IPS DF 4.7 (cell line): ENCODE measurements around the gene STN1.

Experiments used
- DNase-seq: peaks from one replicate; pipeline ENCODE4 v3.0.0-alpha.2; 2013; ENCODE audit warnings: low spot score; ENCODE audit errors: extremely low read depth

STN1 gene

GRCh38 chr10:103918053-103918846, at the start of gene STN1:
Gene STN1 (minus strand): TSS chr10:103918184. CDS start chr10:103917594, 590 bp downstream.
- DNase-seq, result peak; percentile 84

- DNase-seq, result no peak
These were observed 49.6 kb upstream of the STN1 start for GRCh38 chr10:103967448-103968071.

- no peak for DNase-seq
These were observed 48.9 kb upstream of the STN1 start, which contains the start of gene SLK for GRCh38 chr10:103966671-103967447. Gene SLK (plus strand): TSS chr10:103967140. CDS start chr10:103967746, 606 bp downstream.

GRCh38 chr10:103960103-103960502, 42.1 kb upstream of the STN1 start:
- no peak for DNase-seq

GRCh38 chr10:103958996-103959395, 41.0 kb upstream of the STN1 start:
- DNase-seq, result no peak

GRCh38 chr10:103954543-103954942, 36.6 kb upstream of the STN1 start:
- no peak for DNase-seq

GRCh38 chr10:103951942-103952341, 34.0 kb upstream of the STN1 start:
- no peak for DNase-seq

- no peak for DNase-seq
These were observed 33.2 kb upstream of the STN1 start for GRCh38 chr10:103951183-103951582.

- DNase-seq, result no peak
These were observed 31.7 kb upstream of the STN1 start for GRCh38 chr10:103949728-103950127.

GRCh38 chr10:103947799-103948516, 30.0 kb upstream of the STN1 start:
- DNase-seq, result no peak

- no peak for DNase-seq
These were observed 24.9 kb upstream of the STN1 start for GRCh38 chr10:103942866-103943265.

GRCh38 chr10:103941801-103942200, 23.8 kb upstream of the STN1 start:
- DNase-seq, result no peak

GRCh38 chr10:103939522-103939921, 21.5 kb upstream of the STN1 start:
- DNase-seq, result no peak

- no peak for DNase-seq
These were observed 18.0 kb upstream of the STN1 start for GRCh38 chr10:103936022-103936421.

- DNase-seq, result no peak
These were observed 16.3 kb upstream of the STN1 start for GRCh38 chr10:103934308-103934707.

GRCh38 chr10:103933557-103934121, 15.7 kb upstream of the STN1 start:
- DNase-seq, result no peak

GRCh38 chr10:103932971-103933370, 15.0 kb upstream of the STN1 start:
- no peak for DNase-seq

- DNase-seq, result no peak
These were observed 14.3 kb upstream of the STN1 start for GRCh38 chr10:103932271-103932670.

GRCh38 chr10:103931603-103932002, 13.6 kb upstream of the STN1 start:
- no peak for DNase-seq

GRCh38 chr10:103930881-103931280, 12.9 kb upstream of the STN1 start:
- no peak for DNase-seq

GRCh38 chr10:103930449-103930848, 12.5 kb upstream of the STN1 start:
- DNase-seq, result no peak
